Right lobe of liver (tissue), 4 donors: ENCODE data around the gene CHL1.

Source experiments
- POLR2A ChIP-seq: fragments of 450-650 bp; IDR thresholded peaks from one replicate; pipeline ENCODE4 v1.6.1; 2017; ENCODE audit warnings: antibody characterized with exemption, mild to moderate bottlenecking
- TF ChIP-seq, protein P1 (sequence below), 4 donors: fragments of 200-600 bp in 3 of 4; fragments of 450-650 bp in 1 of 4; IDR thresholded peaks; one replicate each; pipeline versions ENCODE4 v1.5.1 to v1.8.0; 2016 to 2022; ENCODE audit warnings: antibody characterized with exemption in 4 of 4, mild to moderate bottlenecking in 2 of 4
- donor health status: DM: no; HTN: no; CAD: no.
- donor health status: DM: no; HTN: no; CAD: no.
- donor health status: DM: no; HTN: yes; CAD: no.

DNA sequence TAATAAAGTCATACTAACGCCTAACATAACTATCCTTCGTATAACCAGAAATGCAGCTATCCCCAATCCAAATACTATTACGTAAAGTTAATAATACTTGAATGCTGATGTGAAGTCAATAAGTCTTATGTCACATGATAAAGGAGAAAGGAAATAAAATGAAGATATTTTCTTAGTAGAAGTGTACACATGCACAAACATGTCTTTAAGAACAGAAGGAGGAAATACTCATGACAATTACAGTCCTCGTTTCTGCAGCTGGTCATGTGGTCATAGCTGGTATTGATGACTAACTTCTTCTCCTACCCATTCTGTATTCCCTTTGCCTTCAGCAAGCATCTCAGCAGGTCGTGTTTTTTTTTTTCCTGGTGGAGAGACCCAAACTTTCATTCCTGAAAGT is 244.3 kb downstream of the CHL1 start:
- TF ChIP-seq, protein P1, sequence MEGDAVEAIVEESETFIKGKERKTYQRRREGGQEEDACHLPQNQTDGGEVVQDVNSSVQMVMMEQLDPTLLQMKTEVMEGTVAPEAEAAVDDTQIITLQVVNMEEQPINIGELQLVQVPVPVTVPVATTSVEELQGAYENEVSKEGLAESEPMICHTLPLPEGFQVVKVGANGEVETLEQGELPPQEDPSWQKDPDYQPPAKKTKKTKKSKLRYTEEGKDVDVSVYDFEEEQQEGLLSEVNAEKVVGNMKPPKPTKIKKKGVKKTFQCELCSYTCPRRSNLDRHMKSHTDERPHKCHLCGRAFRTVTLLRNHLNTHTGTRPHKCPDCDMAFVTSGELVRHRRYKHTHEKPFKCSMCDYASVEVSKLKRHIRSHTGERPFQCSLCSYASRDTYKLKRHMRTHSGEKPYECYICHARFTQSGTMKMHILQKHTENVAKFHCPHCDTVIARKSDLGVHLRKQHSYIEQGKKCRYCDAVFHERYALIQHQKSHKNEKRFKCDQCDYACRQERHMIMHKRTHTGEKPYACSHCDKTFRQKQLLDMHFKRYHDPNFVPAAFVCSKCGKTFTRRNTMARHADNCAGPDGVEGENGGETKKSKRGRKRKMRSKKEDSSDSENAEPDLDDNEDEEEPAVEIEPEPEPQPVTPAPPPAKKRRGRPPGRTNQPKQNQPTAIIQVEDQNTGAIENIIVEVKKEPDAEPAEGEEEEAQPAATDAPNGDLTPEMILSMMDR (IDR thresholded peaks at IDR 0.05), result no peak
- TF ChIP-seq POLR2A, result no peak
